Mesenchymal stem cell (in vitro differentiated cells and primary cell): ENCODE results near the gene DNHD1.

ENCODE experiments used
- DNase-seq: peaks from one replicate; pipeline ENCODE4 v3.0.0-alpha.2; 2013
- H2AFZ ChIP-seq: one replicate; pipeline ENCODE4 v1.6.1; 2013; ENCODE audit warnings: low read depth, mild to moderate bottlenecking, control low read depth, inconsistent platforms, low read length, moderate library complexity
- H2AK5ac ChIP-seq: 2 replicates; pipeline ENCODE4 v1.6.1; 2013; ENCODE audit warnings: low read length, moderate library complexity, mild to moderate bottlenecking, inconsistent platforms; ENCODE audit not compliant: severe bottlenecking
- H2BK120ac ChIP-seq: one replicate; pipeline ENCODE4 v1.6.1; 2013; ENCODE audit warnings: low read depth, mild to moderate bottlenecking, inconsistent platforms, low read length, moderate library complexity
- H2BK12ac ChIP-seq, 2 experiments: one replicate each; pipeline ENCODE4 v1.6.1; 2013; ENCODE audit warnings: inconsistent platforms in 2 of 2, low read length in 2 of 2, mild to moderate bottlenecking in 2 of 2, moderate library complexity in 2 of 2, control low read depth in 1 of 2
- H2BK15ac ChIP-seq: one replicate; pipeline ENCODE4 v1.6.1; 2013; ENCODE audit warnings: mild to moderate bottlenecking, low read depth, inconsistent platforms; ENCODE audit not compliant: poor library complexity, severe bottlenecking
- H2BK5ac ChIP-seq: 2 replicates; pipeline ENCODE4 v1.6.1; 2013; ENCODE audit warnings: low read depth, mild to moderate bottlenecking, low read length, control low read depth, inconsistent platforms; ENCODE audit not compliant: poor library complexity, severe bottlenecking
- H3K14ac ChIP-seq, 2 experiments: one replicate each; pipeline ENCODE4 v1.6.1; 2013; ENCODE audit warnings: inconsistent platforms in 2 of 2, low read length in 2 of 2, control low read depth in 1 of 2, mild to moderate bottlenecking in 1 of 2, moderate library complexity in 1 of 2
- H3K18ac ChIP-seq, 2 experiments: one replicate each; pipeline ENCODE4 v1.6.1; 2013; ENCODE audit warnings: inconsistent platforms in 2 of 2, low read length in 2 of 2, control low read depth in 1 of 2, low read depth in 1 of 2, mild to moderate bottlenecking in 1 of 2
- H3K23ac ChIP-seq, 2 experiments: one replicate each; pipeline ENCODE4 v1.6.1; 2013; ENCODE audit warnings: inconsistent platforms in 2 of 2, low read length in 2 of 2, mild to moderate bottlenecking in 2 of 2, moderate library complexity in 2 of 2, control low read depth in 1 of 2
- H3K27ac ChIP-seq: 2 replicates; pipeline ENCODE4 v1.5.1; 2013; ENCODE audit warnings: mild to moderate bottlenecking, moderate library complexity, low read length, control low read depth, inconsistent platforms; ENCODE audit not compliant: poor library complexity, severe bottlenecking
- H3K27me3 ChIP-seq, 2 experiments: 2 replicates each; pipeline versions ENCODE4 v1.6.1 to v1.7.0; 2013; ENCODE audit warnings: low read length in 2 of 2, mild to moderate bottlenecking in 2 of 2, moderate library complexity in 2 of 2, control low read depth in 1 of 2, inconsistent platforms in 1 of 2; ENCODE audit not compliant: control insufficient read depth in 1 of 2, insufficient read depth in 1 of 2
- H3K36me3 ChIP-seq, 2 experiments: 2 replicates each; pipeline versions ENCODE4 v1.6.1 to v1.7.0; 2013; ENCODE audit warnings: low read length in 2 of 2, control low read depth in 1 of 2, inconsistent platforms in 1 of 2, low read depth in 1 of 2, mild to moderate bottlenecking in 1 of 2; ENCODE audit not compliant: insufficient read depth in 2 of 2, control insufficient read depth in 1 of 2
- H3K4ac ChIP-seq, 2 experiments: one replicate each; pipeline ENCODE4 v1.6.1; 2013; ENCODE audit warnings: inconsistent platforms in 2 of 2, low read length in 2 of 2, mild to moderate bottlenecking in 2 of 2, moderate library complexity in 2 of 2, control low read depth in 1 of 2, low read depth in 1 of 2
- H3K4me1 ChIP-seq: 2 replicates; pipeline ENCODE4 v1.6.1; 2013; ENCODE audit warnings: low read depth, low read length, control low read depth; ENCODE audit not compliant: control insufficient read depth, insufficient read depth
- H3K4me2 ChIP-seq: 2 replicates; pipeline ENCODE4 v1.6.1; 2013; ENCODE audit warnings: low read length, mild to moderate bottlenecking, inconsistent platforms; ENCODE audit not compliant: poor library complexity, severe bottlenecking
- H3K4me3 ChIP-seq, 2 experiments: 2 replicates each; pipeline versions ENCODE4 v1.5.1 to v1.7.0; 2013; ENCODE audit warnings: low read length in 2 of 2, mild to moderate bottlenecking in 2 of 2, control low read depth in 1 of 2, low read depth in 1 of 2; ENCODE audit not compliant: insufficient read depth in 1 of 2
- H3K79me1 ChIP-seq: replicated peaks from 2 replicates; pipeline ENCODE4 v1.6.1; 2013; ENCODE audit warnings: mild to moderate bottlenecking, control low read depth, low read length, inconsistent platforms; ENCODE audit not compliant: poor library complexity, severe bottlenecking
- H3K9ac ChIP-seq: 2 replicates; pipeline ENCODE4 v1.7.0; 2013; ENCODE audit warnings: mild to moderate bottlenecking, low read length, moderate library complexity
- H3K9me3 ChIP-seq: 2 replicates; pipeline ENCODE4 v1.7.0; 2013; ENCODE audit warnings: mild to moderate bottlenecking, low read length; ENCODE audit not compliant: control insufficient read depth
- H4K8ac ChIP-seq: one replicate; pipeline ENCODE4 v1.6.1; 2013; ENCODE audit warnings: inconsistent platforms, mild to moderate bottlenecking, low read length, moderate library complexity
- H4K91ac ChIP-seq: one replicate; pipeline ENCODE4 v1.6.1; 2013; ENCODE audit warnings: mild to moderate bottlenecking, low read length, inconsistent platforms
- WGBS: methylation state at CpG from one replicate; pipeline ENCODE4 v1.1.7; 2013; ENCODE audit warnings: mixed read lengths; 5-methylcytosine and 5-hydroxymethylcytosine counted together

DNHD1 gene

GRCh38 chr11:6473451-6474412 lies 23.3 kb upstream of the DNHD1 start, which contains the start of gene TRIM3:
TSS of gene TRIM3 (minus strand) at chr11:6473941. CDS start at chr11:6465695, 8,246 bp downstream.
- Histone ChIP-seq H2BK120ac (no peak within 1 kb of the TSS), H3K4me2 (peak within 1 kb of the TSS; percentile 90), H2BK12ac (peak within 1 kb of the TSS in 1 of 2 experiments; percentile 55), H4K91ac (peak within 1 kb of the TSS; percentile 70), H3K27me3 (no peaks in the 10 kb centered on the region), H4K8ac (peak within 1 kb of the TSS; percentile 53), H3K27ac (peak within 1 kb of the TSS; percentile 92), H3K9ac (peak within 1 kb of the TSS; percentile 96), H3K9me3 (no peaks in the 10 kb centered on the region), H2BK5ac (no peak within 1 kb of the TSS), H3K4me1 (peaks cover 11% of the 10 kb centered on the region), H3K23ac (peak within 1 kb of the TSS in 1 of 2 experiments; percentile 92), H3K4me3 (peak within 1 kb of the TSS; percentile 76 to 89), H2BK15ac (peak within 1 kb of the TSS; percentile 6), H3K14ac (peak within 1 kb of the TSS in 1 of 2 experiments; percentile 95), H2AFZ (peak within 1 kb of the TSS; percentile 76), H3K4ac (peak within 1 kb of the TSS; percentile 43 to 92), H2AK5ac (no peak within 1 kb of the TSS), H3K79me1 (peaks cover 26% of the 10 kb centered on the region), H3K18ac (peak within 1 kb of the TSS; percentile 56 to 86), H3K36me3 (peaks cover 30 to 31% of the 10 kb centered on the region in 2 experiments)
- WGBS: under 1% methylated on average over 51 of the region's 87 CpGs
- DNase-seq: peak; percentile 90

GRCh38 chr11:6474413-6474792 lies 22.7 kb upstream of the DNHD1 start:
- no peak for DNase-seq
- no peak overlapping the region for H2AFZ ChIP-seq
- H3K27me3 ChIP-seq: no peaks in the 10 kb centered on the region
- H2AK5ac ChIP-seq: no peak overlapping the region
- H4K8ac ChIP-seq: peak overlapping the region; percentile 8
- H3K23ac ChIP-seq: no peak overlapping the region
- H3K4me2 ChIP-seq: peak overlapping the region; percentile 72
- peaks cover 35 to 36% of the 10 kb centered on the region in 2 experiments for H3K36me3 ChIP-seq
- H3K9ac ChIP-seq: peak overlapping the region; percentile 96
- no peaks in the 10 kb centered on the region for H3K9me3 ChIP-seq
- H3K27ac ChIP-seq: peak overlapping the region; percentile 92
- no peak overlapping the region for H2BK120ac ChIP-seq
- peaks cover 8% of the 10 kb centered on the region for H3K4me1 ChIP-seq
- H2BK5ac ChIP-seq: no peak overlapping the region
- H3K79me1 ChIP-seq: peaks cover 33% of the 10 kb centered on the region
- peak overlapping the region in 1 of 2 experiments; percentile 56 for H3K18ac ChIP-seq
- peak overlapping the region; percentile 37 to 70 for H3K4ac ChIP-seq
- H3K14ac ChIP-seq: no peak overlapping the region
- peak overlapping the region; percentile 52 to 82 for H3K4me3 ChIP-seq
- 11% methylated on average over 5 of the region's 7 CpGs for WGBS
- no peak overlapping the region for H2BK15ac ChIP-seq
- no peak overlapping the region for H4K91ac ChIP-seq
- no peak overlapping the region for H2BK12ac ChIP-seq

GRCh38 chr11:6474806-6475500 lies 22.1 kb upstream of the DNHD1 start:
- Histone ChIP-seq H2BK120ac (no peak overlapping the region), H2AFZ (no peak overlapping the region), H3K14ac (no peak overlapping the region), H3K18ac (no peak overlapping the region), H3K4me3 (peak overlapping the region in 1 of 2 experiments; percentile 82), H3K4ac (peak overlapping the region in 1 of 2 experiments; percentile 10), H3K23ac (no peak overlapping the region), H3K9me3 (no peaks in the 10 kb centered on the region), H4K91ac (no peak overlapping the region), H2BK5ac (no peak overlapping the region), H3K4me2 (no peak overlapping the region), H3K9ac (peak overlapping the region; percentile 96), H3K4me1 (peaks cover 11% of the 10 kb centered on the region), H2AK5ac (peak overlapping the region; percentile 4), H3K27ac (peak overlapping the region; percentile 12), H3K36me3 (peaks cover 39 to 41% of the 10 kb centered on the region in 2 experiments), H3K27me3 (no peaks in the 10 kb centered on the region), H4K8ac (peak overlapping the region; percentile 53), H2BK12ac (no peak overlapping the region), H2BK15ac (no peak overlapping the region), H3K79me1 (peaks cover 37% of the 10 kb centered on the region)
- peak; percentile 16 for DNase-seq
- WGBS: 84% methylated on average over 3 of the region's 3 CpGs

- Histone ChIP-seq H2BK12ac (no peak overlapping the region), H3K9me3 (no peaks in the 10 kb centered on the region), H3K27ac (no peak overlapping the region), H3K4me1 (peaks cover 16% of the 10 kb centered on the region), H2BK5ac (no peak overlapping the region), H2BK15ac (no peak overlapping the region), H3K23ac (no peak overlapping the region), H3K4me2 (no peak overlapping the region), H3K79me1 (peaks cover 35% of the 10 kb centered on the region), H3K36me3 (peaks cover 39% of the 10 kb centered on the region in 2 experiments), H3K14ac (no peak overlapping the region), H3K27me3 (no peaks in the 10 kb centered on the region), H4K91ac (no peak overlapping the region), H3K4me3 (no peak overlapping the region), H3K9ac (peak overlapping the region; percentile 37), H4K8ac (no peak overlapping the region), H2AFZ (no peak overlapping the region), H2AK5ac (no peak overlapping the region), H2BK120ac (no peak overlapping the region), H3K18ac (no peak overlapping the region), H3K4ac (no peak overlapping the region)
- WGBS: 91% methylated on average over 5 of the region's 5 CpGs
- DNase-seq: peak; percentile 17
Measured at GRCh38 chr11:6475936-6476335, 21.1 kb upstream of the DNHD1 start.
